ENCODE results near the gene AHDC1.
"Not testable (repeated sequence)": the region's sequence is repeated elsewhere in the genome, so short reads cannot be mapped to it uniquely, and the experiment has no call there.

Gene AHDC1

DNA sequence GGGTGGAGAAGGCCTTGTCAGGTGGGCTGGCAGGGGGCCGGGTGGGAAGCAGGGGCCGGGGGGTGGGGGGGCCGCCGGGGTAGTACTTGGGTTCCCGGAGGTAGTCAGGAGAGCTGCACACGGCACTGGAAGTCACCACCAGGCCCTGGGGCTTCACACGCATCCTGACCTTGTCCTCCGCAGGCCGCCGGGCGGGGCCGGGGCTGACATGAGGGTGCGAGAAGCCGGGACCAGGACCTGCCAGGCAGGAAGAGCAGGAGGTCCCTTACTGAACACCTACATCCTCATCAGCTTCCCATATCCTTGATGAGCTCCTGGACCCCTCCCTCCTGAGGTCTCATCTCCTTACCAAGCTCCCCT lies 52.0 kb downstream of the AHDC1 start:
- DNase-seq (ENCODE audit: low read depth in 1 of 2, low spot score in 1 of 2) = no peak

DNA sequence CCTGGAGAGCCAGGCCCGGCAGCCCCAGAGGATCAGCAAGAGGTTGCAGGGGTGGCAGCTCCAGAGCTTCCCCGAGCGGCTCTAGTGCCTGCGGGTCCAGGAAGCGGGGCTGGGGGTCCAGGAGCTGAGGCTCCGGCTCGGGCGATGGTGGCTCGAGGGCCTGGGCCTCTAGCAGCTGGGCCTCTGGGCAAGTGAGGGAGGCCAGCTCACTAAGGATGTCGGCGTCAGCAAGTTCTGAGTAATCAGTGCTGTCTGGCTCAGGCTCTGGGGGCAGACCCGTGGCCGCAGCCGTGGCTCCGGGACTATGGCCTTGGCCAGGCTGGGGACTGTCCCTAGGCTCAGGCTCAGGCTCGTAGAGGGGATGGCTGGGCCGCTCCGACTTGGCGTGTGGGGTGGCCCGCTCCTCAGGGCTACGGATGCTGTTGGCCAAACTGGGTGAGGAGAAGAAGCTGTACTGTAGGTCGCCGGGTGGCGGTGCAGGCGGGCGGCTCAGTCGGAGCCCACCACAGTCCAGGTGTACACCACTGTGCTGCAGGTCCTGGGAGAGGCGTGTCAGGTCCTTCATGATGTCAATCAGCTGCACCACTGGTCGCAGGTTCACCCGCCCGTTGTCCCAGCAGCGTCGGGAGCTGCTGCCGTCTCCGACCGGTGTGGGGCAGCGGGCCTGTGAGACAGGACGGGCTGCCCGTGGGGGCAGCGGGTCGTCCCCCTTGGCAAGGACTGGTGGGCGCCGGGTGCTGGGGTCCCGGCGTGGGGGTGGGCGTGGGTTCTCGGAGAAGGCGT lies 52.6 kb downstream of the AHDC1 start:
- no peak for DNase-seq (ENCODE audit: low read depth in 1 of 2, low spot score in 1 of 2)

DNA sequence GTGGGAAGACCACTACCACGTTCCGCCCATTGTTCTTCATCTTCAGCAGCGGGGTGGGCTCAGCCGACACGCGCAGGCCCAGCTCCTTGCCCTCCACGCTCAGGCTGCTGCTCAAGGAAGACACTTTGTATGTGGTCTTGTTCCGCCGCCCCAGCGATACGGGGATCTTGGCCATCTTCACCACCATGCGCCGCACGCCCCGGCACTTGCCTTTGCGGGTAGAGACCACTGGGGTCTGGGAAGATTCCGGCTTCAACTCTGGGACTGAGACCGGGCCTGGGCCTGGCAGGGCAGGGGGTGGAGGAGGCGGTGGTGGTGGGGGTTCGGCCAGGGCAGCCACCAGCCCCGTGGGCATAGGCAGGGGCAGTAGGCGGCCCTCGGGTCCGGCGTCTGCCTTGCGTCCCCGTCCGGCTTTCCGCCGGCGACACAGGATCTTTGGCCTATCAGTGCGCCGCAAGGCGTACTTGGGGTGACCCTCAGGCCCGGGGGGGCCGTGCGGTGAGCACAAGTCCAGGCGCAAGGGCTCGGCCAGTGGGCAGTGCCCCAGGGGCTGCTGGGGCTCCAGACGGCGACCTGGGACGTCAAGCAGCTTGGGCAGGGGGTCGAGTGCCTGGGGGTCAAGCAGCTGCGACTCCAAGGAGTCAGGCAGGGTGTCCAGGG lies 53.3 kb downstream of the AHDC1 start:
- no peak for DNase-seq (ENCODE audit: low read depth in 1 of 2, low spot score in 1 of 2)

DNA sequence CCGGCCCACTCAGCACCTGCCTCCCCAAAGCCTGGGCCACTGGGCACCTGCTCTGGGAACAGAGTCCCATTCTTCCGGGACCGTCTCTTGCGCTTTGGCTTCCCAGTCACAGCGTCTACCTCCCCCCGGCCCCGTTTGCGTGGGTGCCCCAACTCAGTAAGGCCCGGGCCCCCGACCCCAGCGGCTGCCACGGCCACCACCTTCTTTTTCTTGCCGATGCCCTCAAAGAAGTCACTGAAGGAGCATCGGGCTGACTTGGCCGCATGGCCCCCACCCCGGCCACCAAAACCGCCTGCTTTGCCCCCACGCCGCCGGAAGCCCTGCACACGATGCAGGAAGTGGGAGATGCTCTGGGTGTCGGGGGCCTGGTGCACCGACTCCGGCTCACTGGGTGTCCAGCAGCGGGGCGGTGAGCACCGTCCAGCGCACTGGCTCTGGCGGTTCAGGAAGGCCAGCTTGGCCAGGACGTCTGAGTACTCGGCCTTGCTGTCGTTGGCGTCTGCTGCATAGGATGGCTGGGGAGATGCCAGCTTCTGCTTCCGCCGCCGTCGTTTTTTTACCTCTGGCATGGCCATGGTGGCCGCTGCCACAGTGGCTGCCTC lies 54.0 kb downstream of the AHDC1 start:
- DNase-seq (ENCODE audit: low read depth in 1 of 2, low spot score in 1 of 2) = no peak

DNA sequence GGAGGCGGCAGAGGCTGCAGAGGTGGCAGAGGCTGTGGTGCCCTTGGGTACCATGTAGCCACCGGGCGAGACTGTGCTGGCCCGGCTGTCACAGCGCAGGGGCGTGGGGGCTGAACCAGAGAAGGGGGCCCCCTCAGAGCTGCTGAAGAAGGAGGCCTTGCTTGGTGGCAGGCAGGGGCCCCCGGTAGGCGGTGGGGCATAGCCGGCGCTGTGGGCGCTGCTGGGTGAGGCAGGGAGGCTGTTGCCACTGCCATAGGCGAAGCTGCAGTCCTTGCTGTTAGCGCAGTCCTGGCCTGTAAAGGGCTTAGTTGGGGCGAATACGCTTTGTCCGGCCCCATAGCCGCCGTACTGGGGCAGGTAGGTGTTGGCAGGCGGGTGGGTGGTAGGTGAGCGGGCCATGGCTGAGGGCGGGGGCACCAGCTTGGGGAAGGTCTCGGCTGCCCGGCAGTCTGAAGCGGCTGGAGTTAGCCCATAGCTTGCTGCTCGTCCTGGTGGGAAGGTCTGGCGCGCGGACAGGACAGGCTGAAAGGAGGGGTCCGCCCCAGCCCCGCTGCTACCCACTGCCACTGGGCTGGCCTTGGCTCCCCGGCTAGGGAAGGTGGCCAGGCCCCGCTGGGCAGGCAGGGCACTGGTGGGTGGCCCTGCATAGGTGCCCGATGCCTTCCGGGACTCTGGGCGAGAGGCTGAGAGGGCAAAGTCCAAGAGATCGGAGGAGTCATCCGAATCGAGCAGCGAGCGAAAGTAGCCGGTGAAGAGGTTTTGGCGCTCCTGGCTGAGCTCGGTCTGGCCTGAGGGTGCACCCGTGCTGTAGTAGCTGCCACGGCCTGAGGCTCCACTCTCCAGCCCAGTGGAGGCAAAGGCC lies 54.9 kb downstream of the AHDC1 start:
- no peak for DNase-seq (ENCODE audit: low read depth in 1 of 2, low spot score in 1 of 2)

DNA sequence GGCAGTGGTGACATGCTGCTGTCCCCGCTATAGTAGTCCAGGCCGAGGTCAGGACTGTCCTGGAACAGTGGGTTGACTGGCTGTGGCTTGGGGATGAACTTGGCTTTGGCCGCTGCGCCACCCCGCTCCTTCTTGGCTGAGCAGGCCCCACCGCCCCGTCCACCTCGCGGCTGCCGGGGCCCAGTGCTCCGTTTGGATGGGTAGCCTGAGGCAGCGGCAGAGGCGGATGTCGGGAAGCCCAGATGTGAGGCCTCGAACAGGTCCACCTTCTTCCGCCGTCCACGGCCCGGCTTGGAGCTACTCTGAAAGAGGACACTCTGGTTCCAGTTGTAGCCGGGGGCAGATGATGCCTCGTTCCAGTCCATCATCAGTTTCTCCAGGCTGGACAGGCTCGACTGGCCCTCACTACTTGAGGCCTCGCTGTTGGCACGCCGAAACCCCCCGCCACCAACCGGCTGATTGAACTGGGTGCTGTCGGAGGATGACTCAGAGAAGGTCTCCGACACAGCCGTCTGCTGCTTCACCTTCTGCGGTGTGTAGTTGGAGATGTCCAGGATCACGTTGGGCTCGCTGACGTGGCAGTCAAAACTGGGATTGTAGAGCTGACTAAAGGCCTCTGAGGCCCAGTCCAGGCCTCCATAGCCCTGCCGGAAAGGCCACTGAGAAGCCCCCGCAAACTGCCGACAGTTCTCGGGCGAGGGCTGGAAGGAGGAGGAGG lies 55.6 kb downstream of the AHDC1 start:
- no peak for DNase-seq (ENCODE audit: low read depth in 1 of 2, low spot score in 1 of 2)

DNA sequence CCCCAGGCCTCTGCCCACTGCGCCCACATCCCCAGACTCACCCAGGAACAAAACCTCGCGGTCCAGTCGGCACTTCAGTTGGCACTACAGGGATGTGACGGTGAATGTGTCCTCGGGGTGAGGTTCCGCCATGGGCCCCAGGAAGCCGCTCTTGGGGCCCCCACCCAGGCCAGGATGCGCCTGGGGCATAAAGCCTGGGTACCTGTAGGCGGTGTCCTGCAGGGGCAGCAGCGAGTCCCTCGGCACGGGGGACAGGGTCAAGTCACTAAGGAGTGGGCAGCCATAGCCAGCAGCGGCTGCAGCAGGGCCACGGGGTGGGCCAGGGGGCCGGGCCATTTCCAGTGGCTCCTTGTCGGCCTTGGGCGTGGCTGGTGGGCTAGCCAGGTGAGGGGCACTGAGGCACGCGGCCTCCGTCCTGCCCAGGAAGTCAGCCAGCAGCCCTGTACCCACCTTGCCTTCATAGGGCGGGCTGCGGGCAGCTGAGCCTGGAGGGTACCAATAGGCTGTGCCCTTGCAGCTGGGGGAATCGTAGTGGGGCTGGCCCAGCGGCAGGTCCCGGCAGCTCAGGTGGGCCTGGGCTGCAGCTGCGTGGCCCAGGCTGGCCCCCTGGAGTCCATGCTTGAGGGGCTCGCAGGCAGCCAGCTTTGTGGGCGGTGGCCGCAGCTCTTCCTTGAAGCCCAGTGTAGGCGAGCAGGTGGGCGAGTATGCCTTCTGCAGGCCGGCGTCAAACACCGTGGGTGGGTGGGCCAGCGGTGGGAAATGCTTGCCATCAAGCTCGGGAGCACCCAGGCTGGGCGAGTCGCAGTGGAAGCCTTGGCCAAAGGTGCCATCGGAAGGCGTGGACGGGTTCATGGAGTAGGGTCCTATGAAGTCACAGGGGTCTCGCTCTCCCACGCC lies 56.5 kb downstream of the AHDC1 start:
- DNase-seq (ENCODE audit: low read depth in 1 of 2, low spot score in 1 of 2) = no peak

DNA sequence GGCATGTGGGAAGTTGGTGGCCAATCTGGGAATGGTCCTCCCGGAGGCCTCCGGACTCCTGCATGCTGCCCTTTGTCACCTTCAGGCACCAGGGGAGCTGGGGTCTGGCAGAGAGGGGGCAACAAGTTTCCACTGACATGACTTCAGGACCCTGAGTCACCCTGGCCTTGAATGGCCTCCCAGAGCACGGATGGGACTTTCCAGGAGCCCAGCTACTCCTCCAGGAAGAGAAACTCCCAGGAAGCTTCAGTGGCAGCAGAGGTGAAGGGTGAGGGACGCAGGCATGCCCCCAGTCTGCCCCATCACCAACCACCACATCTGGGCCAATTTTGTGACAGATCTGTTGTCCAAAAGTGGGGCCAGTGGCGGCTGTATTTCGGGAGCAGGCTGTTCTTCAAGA lies 58.1 kb downstream of the AHDC1 start:
- no peak for DNase-seq (ENCODE audit: low read depth in 1 of 2, low spot score in 1 of 2)

DNA sequence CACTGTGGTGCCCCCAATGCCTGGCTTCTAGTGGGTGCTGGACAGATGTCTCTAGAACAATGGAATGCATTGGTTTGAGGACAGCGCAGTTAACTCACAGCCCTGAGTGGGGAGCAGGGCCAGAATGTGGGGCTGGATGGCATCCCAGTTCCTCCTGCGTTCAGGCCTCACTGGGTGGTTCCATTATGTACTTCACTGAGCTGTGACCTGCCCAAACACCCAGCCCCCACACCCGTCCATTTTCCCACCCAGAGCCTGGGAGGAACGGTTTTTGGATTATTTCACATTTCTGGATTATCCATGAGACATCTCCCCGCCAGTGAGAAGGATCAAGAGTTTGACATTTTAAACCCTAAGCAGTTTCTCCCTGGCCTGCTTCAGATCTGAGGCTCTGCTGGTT lies 58.7 kb downstream of the AHDC1 start:
- DNase-seq (ENCODE audit: low read depth in 1 of 2, low spot score in 1 of 2) = no peak

DNA sequence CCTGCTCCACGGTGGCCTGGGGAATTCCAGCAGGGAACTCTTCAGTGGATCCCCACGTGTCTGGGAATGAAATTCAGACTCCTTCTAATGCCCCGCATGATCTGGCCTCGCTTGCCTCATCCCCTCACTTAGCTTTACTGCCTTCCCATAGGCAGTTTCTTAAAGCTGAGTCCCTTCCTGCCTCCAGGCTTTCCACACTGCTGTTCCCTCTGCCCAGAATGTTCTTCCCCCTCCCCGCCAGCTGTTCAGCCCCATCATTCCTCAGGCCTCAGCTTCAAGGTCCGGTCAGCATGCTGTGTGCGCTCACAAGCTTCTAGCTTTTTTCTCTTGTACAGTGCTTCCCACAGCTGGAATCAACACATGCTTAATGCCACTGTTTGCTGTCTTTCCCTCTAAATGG lies 59.1 kb downstream of the AHDC1 start:
- DNase-seq (ENCODE audit: low read depth in 1 of 2, low spot score in 1 of 2) = no peak

DNA sequence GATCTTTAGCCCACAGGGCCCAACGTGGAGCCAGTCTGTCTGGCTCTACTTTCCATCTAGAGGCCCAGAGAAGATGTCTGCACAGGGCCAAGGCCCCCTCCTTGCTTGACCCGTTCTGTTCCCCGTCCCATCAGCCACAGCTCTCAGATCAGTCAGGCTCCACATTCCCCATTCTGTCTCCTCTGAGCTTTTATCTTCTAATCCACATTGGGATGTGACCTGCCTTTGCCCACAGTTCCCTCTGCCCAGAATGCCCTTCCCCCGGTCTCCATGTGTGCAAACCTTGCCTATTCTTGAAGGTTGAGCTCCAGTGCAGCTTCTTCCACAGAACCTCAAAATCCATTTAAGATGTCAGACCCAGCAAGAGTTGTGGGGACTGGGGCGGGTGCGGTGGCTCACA lies 60.7 kb downstream of the AHDC1 start:
- no peak for DNase-seq (ENCODE audit: low read depth in 1 of 2, low spot score in 1 of 2)

DNA sequence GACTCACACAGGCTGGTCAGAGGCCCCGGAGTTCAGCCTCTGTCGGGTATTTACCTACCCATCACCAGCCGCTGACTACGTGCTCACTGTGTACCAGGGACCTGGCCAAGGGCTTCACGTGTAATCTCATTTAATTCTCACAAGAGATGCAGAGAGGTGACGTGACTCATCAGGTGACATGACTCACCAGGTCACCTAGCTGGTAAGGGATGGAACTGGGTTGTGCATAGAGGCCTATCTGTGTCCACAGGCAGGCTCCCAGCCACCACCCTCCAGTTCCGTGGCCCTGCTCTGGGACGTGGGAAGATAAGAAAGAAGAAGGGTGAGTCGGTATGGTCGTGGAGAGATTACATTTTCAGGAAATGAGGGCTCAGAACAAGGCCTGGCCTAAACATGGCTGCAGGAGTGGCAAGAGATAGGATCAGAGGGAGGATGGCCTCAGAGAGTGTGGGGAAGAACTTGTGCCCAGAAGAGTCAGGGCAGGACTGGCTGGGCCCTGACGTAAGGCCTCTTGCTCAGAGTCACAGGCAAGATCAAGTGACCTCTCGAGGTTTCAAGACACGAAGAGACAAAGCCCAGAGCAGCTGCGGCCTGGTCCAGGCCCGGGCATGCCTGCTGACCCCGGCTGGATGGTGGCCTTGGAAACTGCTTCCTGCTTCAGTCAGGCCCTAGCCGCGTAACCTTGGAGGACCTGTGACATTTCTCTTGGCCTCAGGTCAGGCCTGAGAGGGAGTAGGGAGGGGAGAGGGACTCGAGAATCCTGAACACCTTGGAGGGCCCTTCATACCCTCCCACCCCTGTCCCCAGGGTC lies 61.3 kb downstream of the AHDC1 start:
- no peak for DNase-seq (ENCODE audit: low read depth in 1 of 2, low spot score in 1 of 2)

DNA sequence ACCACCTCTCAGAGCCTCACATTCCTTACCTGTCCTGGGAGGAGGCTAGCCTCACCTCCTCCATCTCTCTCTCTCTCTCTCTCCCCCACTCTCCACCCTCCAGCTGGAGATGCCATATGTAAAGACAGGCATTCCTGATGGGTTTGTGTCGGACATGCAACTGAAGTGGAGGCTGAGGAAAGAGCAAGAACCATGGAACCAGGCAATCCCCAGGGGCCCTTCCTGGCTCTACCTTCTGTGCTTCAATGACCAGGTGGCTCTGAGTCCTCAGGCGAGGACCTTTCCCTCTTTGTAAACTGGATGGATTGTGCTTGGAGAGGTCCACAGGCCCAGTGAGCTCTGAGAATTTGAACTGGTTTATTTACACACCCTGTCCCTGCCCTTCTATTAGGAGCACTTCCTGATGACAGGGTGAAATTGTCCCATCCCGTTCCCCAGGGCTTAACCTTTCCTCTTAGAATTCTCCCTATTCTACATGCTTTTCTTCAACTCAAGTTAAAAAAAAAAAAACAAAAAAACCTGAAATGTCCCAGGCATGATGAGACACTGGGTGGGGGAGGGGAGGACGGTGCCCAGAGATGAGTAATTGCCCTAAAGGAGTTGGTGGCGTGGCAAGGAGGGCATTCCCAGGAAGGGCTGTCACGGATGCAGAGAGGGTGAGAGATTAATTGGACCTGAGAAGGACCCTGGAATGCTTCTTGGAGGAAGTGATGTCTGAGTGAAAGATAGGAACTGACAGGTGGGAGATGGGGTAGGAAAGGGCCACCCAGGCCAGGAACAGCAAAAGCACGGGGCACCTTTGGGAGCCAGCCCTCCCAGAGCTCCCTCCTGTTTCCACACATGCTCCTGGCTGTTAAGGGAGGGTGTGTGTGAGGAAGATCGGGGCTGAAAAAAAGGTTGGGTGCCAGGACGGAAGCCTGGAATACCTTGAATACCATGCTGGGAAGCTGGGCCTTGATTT lies 63.8 kb downstream of the AHDC1 start:
- DNase-seq (ENCODE audit: low read depth in 1 of 2, low spot score in 1 of 2) = no peak

DNA sequence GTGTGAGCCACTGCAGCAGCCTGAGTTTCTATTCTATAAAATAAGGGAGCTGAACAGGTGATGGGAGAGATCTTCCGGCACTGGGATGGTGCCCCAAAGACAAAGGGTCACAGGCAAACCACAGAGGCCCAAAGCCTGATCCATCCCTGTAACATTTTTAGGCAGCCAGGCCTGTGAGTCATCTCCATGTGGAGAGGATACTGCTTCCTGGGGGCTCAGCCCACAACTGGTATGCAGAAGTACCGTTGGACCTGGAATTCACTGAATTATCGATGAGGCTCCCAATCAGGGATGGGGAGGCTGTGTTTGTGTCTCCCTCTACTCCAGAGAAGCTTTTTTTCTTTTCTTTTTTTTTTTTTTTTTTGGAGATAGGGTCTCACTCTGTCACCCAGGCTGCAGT lies 65.2 kb downstream of the AHDC1 start:
- no peak for DNase-seq (ENCODE audit: low read depth in 1 of 2, low spot score in 1 of 2)

DNA sequence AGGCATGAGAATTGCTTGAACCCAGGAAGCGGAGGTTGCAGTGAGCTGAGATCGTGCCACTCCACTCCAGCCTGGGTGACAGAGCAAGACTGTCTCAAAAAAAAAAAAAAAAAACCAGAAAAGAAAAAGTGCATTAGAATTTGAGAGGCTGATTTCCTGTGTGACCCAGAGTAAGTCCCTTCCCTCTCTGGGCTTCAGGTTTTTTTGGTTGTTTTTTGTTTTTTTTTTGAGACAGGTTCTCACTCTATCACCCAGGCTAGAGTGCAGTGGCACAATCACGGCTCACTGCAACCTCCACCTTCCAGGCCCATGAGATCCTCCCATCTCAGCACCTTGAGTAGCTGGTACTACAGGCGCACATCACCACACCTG lies 65.7 kb downstream of the AHDC1 start:
- not testable (repeated sequence) for DNase-seq (ENCODE audit: low read depth in 1 of 2, low spot score in 1 of 2)

DNA sequence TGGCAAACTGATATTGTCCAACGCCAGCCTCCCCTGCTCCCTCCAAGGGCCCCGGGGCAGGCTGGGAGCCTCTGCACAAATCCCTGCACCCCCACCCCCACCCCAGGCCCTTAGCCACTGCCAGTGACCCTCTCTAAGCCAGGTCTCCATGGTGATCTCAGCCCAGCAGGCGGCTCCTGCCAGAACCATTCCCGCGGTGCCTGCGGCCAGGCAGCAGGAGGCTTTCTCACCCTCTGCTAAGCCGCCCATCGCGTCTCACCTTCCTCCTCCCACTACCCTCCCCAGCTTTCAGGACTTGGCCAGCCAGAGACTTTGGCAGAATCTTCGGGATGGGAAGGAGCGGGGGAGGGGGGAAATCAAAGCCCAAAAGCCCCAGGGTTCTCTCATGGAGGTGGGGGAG lies 67.2 kb downstream of the AHDC1 start:
- no peak for DNase-seq (ENCODE audit: low read depth in 1 of 2, low spot score in 1 of 2)

DNA sequence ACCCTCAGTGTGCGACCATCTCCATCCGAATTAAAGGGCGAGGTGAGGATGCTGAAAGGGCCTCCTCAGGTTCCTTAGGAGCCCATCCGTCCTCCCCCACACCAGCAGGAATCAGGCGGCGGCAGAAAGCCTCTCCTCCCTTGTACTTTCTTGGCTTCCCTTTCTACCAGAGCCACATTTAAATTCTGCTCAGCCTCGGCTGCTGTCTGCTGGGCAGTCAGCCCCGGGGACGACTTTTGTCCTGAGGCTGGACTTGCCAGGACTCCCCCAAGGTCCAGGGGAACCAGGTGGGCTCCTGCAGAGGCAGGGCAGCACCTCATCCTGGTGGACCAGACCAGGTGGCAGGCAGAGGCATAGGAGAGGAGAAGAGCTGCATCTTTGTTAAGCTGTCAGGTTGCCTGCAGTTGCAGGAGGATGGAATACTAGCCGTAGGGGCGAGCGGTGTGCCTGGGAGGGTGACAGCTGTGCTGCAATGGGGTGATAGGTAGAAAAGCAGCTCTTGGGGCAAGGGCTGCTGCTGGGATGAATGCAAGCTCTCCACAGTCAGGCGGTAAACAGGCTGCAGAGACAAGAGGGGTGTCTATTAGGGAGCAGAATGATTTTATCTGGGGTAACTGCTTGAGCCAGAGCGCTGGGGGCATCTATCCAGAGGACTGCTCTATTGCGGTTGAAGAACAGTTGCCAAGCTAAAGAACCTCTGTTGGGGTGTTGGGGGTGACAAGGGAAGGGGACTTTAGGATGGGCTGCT lies 67.8 kb downstream of the AHDC1 start:
- no peak for DNase-seq (ENCODE audit: low read depth in 1 of 2, low spot score in 1 of 2)
